ENCODE measurements around the gene CDH4.

CDH4 gene

DNA sequence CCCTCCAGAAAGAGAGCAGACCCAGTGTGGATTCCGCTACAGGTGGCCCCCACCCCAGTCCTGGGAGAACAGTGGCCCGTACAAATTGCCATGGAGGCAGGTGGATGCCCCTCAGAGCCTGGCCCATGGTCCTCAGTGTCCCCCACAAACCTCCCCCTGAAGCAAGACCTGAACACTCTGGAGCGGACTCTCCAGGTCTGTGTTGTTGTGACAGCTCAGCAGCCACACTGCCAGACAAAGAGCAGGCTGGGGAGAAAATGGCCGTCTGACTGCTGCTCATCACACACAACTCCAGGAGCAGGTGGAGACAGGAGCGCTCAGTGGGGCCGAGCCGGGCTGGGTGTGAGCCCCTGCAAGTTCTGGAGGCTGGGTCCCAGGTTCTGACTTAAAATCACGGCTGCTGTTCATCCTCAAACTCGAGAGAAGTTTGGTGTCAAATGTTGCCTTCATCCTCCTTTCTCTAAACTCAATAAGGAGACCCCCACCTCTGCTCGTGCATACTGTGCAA lies 241.8 kb downstream of the CDH4 start:
- no peak for DNase-seq (ENCODE audit: low read depth)

GRCh38 chr20:61494763-61495575 lies 242.9 kb downstream of the CDH4 start:
- no peak for DNase-seq (ENCODE audit: low read depth)

DNA sequence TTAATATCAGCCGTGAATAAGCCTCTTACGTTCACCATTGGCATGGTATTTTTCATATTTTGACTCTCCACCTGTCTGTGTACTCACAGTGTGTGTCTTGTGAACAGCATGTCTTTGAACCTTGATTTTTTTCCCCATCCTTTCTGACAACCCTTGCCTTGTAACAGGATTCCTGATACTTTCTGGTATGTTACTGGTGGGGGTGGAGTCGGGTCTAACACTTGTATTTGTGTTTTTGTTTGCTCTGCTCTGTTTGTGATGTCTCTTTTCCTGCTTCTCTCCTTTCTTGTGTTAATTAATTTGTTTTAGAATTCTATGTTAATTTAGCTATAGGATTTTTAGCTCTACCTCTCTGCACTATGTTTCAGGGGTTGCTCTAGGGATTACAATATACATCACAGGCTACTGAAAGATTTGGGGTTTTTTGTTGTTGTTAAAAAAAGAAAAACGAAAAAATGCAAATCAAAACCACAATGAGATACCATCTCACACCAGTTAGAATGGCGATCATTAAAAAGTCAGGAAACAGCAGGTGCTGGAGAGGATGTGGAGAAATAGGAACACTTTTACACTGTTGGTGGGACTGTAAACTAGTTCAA lies 245.1 kb downstream of the CDH4 start:
- DNase-seq (ENCODE audit: low read depth) = no peak

GRCh38 chr20:61499859-61500554 lies 247.9 kb downstream of the CDH4 start:
- no peak for DNase-seq (ENCODE audit: low read depth)

DNA sequence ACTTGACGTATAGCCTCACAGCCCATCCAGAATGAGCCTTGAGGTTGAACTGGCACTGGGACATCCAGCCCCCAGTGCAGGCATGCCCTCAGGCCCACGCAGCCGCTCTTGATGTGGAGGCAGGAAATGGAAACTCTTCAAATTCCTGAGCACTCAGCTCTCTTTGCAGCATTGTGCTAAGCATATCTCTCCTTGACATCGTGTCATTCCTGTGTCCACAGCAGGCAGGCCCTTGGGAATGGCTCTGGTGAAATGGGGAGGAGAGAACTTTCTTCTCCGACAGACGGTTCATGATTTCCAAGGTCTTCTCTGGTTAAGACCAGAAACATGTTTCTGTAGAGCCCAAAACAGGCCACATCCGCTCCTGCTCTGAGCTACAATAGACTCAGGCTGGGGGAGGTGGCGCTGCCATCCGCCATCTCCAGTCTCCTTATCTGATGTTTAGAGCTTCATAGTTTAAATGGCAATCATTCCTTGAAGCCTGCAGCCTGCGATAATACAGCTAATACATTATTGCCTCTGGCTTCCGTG lies 248.8 kb downstream of the CDH4 start:
- no peak for DNase-seq (ENCODE audit: low read depth)

DNA sequence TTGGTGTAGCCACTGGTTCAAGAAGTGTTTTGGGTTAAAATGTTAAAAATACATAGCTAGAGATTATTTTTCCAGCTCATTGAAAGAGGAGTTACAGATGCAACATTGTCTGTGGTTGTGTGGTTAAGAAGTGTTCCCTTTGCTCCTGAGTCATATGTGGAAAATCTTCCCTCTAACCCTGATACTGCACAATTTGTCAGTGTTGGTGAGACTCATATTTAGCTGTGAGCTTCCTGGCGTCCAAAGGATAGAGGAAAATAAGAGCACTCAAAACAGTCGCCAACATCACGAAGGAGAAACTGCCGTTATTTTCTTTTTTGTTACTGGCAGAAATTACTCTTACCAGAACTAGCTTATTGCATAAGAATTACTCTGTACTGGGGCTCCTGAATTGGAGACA lies 250.4 kb downstream of the CDH4 start:
- no peak for DNase-seq (ENCODE audit: low read depth)

GRCh38 chr20:61503106-61503505 lies 251.0 kb downstream of the CDH4 start:
- no peak for DNase-seq (ENCODE audit: low read depth)

DNA sequence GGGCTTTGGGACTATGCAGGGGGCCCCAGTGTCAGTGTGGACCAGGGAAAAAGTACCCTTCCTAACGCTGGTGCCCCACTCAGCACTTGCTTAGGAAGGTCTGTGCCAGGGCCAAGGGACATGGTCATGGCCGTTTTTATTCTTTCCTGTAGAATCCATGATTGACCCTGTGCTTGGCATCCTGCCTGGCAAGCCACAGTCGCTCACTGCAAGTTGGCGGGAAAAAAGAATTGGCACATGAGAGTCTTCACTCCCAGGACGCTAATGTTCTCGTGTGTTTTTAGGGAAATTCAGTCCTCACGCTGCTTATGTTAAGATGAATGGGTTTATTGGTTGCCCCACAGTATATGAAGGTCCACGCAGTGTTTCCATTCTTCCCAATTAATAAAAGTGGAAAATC lies 253.4 kb downstream of the CDH4 start:
- DNase-seq (ENCODE audit: low read depth) = no peak

DNA sequence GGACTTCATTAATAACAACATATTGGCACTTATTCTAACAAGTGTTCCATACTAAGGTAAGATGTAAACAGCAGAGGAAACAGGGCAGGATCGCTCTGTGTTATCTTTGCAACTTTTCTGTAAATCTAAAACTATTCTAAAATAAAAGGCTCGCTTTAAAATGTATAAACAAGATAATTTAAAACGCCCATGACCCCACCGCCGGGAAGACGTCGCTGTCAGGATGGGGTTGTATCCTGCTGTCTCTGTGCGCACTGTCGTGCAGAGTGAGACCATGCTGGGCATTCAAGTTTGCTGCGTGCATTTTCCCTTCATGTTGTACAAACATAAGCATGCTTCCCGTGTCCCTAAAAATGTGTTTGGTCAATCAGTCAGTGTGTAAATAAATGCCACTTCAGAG lies 255.7 kb downstream of the CDH4 start:
- no peak for DNase-seq (ENCODE audit: low read depth)

DNA sequence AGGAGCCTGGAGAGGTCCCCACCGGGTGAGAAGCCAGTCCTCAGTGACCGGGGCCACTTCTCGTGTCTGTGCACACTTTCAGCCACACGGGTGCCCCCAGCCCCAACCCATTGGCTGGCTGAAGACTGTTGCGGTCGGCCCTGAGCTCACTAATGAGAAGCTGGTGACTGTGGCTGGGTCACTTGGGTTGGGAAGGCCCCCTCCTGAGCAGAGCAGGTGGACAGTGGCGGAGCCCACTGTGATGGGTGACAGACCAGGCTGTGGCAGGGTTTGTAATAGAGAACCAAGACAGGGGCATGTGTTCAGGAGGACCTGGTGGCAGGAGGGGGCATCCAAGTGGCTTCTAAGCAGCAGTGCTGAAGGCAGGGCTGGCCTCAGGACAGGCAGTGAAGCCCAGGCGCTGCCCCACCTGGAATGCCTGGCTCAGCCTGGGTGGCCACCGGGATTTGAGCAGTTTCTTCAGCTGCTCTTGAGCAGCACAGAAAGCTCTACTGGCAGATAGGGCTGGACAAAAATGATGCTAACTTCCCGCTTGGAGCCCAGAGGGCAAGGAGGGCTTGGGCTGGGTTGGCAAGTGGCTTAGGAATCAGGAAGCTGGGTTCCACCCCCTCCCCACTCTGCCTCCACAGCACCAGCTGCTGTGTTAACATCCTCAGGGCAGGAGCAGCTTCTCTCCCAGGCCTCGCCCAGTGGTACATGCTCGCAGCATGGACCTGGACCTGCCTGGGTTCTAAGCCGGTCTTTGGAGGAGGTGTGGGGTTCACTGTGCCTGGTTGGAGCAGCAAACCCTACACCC lies 256.4 kb downstream of the CDH4 start:
- no peak for DNase-seq (ENCODE audit: low read depth)

DNA sequence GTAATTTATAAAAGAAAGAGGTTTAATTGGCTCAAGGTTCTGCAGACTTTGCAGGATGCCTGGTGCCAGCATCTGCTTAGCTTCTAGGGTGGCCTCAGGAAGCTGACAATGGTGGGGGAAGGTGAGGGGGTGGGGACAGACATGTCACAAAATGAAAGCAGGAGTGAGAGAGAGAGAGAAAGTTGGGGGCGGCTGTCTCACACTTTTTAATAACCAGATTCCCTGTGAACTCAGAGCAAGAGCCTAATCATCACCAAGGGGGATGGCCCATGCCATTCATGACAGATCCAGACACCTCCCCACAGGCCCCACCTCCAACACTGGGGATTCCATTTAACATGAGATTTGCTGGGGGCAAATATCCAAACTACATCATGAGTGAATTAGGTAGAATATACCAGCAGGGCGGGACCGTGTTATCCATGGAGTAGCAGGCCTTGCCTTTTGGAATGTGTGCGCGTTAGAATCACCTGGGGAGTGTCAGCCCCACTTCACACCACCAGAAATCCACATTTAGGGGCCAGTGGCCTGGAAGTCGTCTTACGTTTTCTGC lies 258.8 kb downstream of the CDH4 start:
- DNase-seq (ENCODE audit: low read depth) = no peak

DNA sequence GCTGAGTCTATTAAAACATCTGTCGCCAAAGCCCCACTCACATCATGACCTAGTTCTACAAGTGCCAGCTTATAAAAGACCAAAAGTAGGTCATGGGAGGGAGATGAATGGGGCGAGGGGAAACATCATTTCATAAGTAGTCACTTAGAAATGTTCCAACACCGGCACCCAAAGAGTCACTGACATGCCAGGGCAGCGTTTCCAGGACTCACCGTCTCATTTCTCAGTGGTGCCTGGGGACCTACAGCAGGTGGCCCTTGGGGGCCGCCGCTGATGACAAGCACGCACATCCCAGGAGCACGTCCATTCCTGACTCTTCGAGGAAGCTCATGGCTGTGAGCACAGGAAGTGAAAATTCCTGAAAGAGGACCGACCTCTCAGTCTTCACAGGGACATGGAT lies 260.4 kb downstream of the CDH4 start:
- DNase-seq (ENCODE audit: low read depth) = no peak

- no peak for DNase-seq (ENCODE audit: low read depth)
These were observed 261.3 kb downstream of the CDH4 start for GRCh38 chr20:61513124-61514017.

- DNase-seq (ENCODE audit: low read depth) = no peak
These were observed 261.9 kb downstream of the CDH4 start for GRCh38 chr20:61514018-61514365.

GRCh38 chr20:61514396-61514795 lies 262.3 kb downstream of the CDH4 start:
- no peak for DNase-seq (ENCODE audit: low read depth)

DNA sequence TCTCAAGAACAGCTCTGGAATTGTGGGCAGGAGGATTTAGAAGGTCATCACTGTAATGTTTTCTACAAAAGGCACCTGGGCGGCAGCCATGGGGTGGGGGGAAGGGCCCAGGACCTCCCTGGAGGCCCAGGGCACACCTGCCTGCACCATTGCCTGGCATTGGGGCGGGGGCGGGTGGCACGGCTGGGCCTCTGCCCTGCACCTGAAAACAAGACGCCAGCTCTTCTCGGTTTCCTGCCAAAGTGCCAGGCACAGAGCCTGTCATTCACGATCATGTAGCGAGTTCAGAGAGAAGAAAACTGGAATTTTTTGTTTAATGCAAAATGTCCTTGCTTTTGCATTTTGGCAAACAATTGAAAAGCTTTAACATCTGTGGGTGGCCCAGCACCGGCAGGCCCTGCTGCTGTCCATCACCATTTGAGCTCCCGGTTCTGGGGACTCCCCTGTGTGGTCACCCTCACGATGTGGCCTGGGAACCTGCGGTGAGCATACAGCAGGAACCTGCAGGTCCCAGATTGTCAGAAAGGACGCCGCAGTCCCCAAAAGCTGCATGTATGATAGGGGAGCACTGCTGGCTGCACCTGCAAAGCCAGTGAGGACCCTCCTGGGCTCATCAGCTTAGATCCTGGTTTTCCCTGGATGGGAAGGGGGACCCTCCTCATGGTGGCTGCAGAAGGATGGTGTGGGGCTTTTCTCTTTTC lies 262.9 kb downstream of the CDH4 start:
- no peak for DNase-seq (ENCODE audit: low read depth)

- DNase-seq (ENCODE audit: low read depth) = no peak
These were observed 263.9 kb downstream of the CDH4 start for GRCh38 chr20:61515922-61516321.

- DNase-seq (ENCODE audit: low read depth) = no peak
These were observed 264.5 kb downstream of the CDH4 start for GRCh38 chr20:61516346-61517208.

- no peak for DNase-seq (ENCODE audit: low read depth)
These were observed 265.4 kb downstream of the CDH4 start for GRCh38 chr20:61517419-61517818.
